Activated T-cell treated with anti-CD3 and anti-CD28 coated beads, Interleukin-2, amount 50 U/mL, for 72 hours (primary cell): Measurements from ENCODE around the gene HSPA4L. TPM values are rescaled to one million over a fixed set of nuclear protein-coding genes. Genes with fewer than 3 reads are reported as not detected.
A peak's percentile ranks its signal among the peaks of the same experiment; 100 is the strongest.

Experiments
- ATAC-seq, 2 donors: fragments of 150-1000 bp; cut with Tn5 transposase; replicated peaks in 1 of 2; 2 replicates each; pipeline ENCODE4 v1.10.0; 2021; ENCODE audit warnings: moderate library complexity in 2 of 2, mild to moderate bottlenecking in 1 of 2
- DNase-seq, 2 donors: peaks; one replicate each; pipeline ENCODE4 v3.0.0; 2021 to 2022; ENCODE audit warnings: mixed read lengths in 1 of 2
- H3K27ac Mint-ChIP-seq: one replicate; pipeline ENCODE4 v1.8.0; 2022; ENCODE audit warnings: mild to moderate bottlenecking, moderate library complexity, mixed read lengths
- H3K27me3 Mint-ChIP-seq: one replicate; pipeline ENCODE4 v1.8.0; 2022; ENCODE audit warnings: low read depth, mixed read lengths
- H3K36me3 Mint-ChIP-seq, 2 donors: one replicate each; pipeline ENCODE4 v1.8.0; 2022; ENCODE audit warnings: mixed read lengths in 2 of 2, mild to moderate bottlenecking in 1 of 2; ENCODE audit not compliant: insufficient read depth in 2 of 2
- H3K4me1 Mint-ChIP-seq: one replicate; pipeline ENCODE4 v1.8.0; 2022; ENCODE audit warnings: low read depth, mixed read lengths
- H3K4me3 Mint-ChIP-seq, 2 donors: one replicate each; pipeline ENCODE4 v1.8.0; 2022; ENCODE audit warnings: mild to moderate bottlenecking in 2 of 2, mixed read lengths in 2 of 2, moderate library complexity in 2 of 2
- H3K9me3 Mint-ChIP-seq, 2 donors: one replicate each; pipeline ENCODE4 v1.8.0; 2022; ENCODE audit warnings: mixed read lengths in 2 of 2
- total RNA-seq, 2 donors: library from RNA; stranded (reverse); gene quantifications; one replicate each; pipeline ENCODE4 v1.2.3, GENCODE V29; 2022

The HSPA4L gene
- total RNA-seq, 2 donors from 2014 or later, result 2.2 to 2.5 TPM

DNA sequence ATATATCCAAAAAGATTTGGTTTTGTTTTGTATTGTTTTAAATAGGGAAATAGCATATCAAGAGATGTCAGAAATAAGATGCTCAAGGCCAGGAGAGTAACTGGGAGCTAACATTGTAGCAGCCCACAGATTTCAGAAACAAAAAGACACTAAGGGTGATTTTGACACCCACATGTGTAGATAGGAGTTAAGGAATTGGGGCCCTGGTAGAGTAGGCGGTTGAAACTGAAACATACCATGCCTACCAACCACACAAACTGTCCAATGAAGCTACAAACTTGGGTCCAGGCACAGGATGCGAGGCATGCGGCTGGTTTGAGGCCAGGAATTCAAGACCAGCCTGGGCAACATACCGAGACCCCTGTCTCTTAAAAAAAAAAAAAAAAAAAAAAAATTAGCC lies 6.3 kb upstream of the HSPA4L start:
- no peaks in the 10 kb centered on the region for H3K36me3 Mint-ChIP-seq
- H3K4me1 Mint-ChIP-seq, result peaks cover 1% of the 10 kb centered on the region
- peaks cover 66% of the 10 kb centered on the region for H3K27me3 Mint-ChIP-seq
- DNase-seq, result no peak
- no peak for ATAC-seq
- H3K4me3 Mint-ChIP-seq, result no peak overlapping the region
- H3K9me3 Mint-ChIP-seq, result no peaks in the 10 kb centered on the region
- H3K27ac Mint-ChIP-seq, result no peak overlapping the region

DNA sequence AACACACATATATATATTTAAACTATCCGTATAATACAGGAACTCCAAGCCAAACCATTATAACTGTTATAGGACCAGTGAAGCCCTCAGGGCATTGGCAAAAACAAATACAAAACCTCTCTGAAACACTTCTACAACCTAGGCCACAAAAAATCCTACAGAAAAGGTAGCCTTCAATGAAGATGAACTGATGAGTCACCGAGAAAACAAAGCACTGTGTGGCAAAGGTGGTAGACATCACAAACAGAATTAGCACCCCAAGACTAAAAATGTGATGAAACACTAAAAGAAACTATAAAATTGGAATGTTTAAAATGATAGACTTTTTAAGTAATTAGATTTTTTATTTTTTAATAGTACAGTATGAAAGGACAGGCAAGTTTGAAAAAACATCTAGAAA lies 5.5 kb upstream of the HSPA4L start:
- DNase-seq (no peak), ATAC-seq (no peak)
- no peak overlapping the region for H3K27ac Mint-ChIP-seq
- H3K27me3 Mint-ChIP-seq, result peaks cover 67% of the 10 kb centered on the region
- no peak overlapping the region for H3K4me3 Mint-ChIP-seq
- H3K9me3 Mint-ChIP-seq, result no peaks in the 10 kb centered on the region
- peaks cover 2 to 3% of the 10 kb centered on the region in 2 donors for H3K36me3 Mint-ChIP-seq
- peaks cover 7% of the 10 kb centered on the region for H3K4me1 Mint-ChIP-seq

DNA sequence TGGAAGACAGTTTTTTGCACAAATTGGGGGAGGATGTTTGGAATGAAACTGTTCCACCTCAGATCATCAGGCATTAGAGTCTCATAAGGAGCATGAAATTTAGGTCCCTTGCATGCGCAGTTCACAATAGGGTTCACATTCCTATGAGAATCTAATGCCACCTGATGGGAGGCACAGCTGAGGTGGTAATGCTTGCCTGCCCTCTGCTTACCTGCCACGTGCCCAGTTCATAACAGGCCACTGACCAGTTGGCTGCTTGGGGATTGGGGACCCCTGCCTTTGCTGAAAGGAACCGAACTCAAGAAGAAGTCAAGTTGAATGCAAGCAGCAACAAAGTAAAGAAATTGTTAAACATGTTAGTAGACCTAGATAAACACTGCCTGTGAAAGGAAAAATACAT lies 4.6 kb upstream of the HSPA4L start:
- no peak overlapping the region for H3K27ac Mint-ChIP-seq
- H3K4me3 Mint-ChIP-seq, result no peak overlapping the region
- no peaks in the 10 kb centered on the region for H3K9me3 Mint-ChIP-seq
- DNase-seq (no peak), ATAC-seq (no peak)
- peaks cover 9% of the 10 kb centered on the region for H3K4me1 Mint-ChIP-seq
- H3K36me3 Mint-ChIP-seq, result peaks cover 2 to 3% of the 10 kb centered on the region in 2 donors
- H3K27me3 Mint-ChIP-seq, result peaks cover 65% of the 10 kb centered on the region

DNA sequence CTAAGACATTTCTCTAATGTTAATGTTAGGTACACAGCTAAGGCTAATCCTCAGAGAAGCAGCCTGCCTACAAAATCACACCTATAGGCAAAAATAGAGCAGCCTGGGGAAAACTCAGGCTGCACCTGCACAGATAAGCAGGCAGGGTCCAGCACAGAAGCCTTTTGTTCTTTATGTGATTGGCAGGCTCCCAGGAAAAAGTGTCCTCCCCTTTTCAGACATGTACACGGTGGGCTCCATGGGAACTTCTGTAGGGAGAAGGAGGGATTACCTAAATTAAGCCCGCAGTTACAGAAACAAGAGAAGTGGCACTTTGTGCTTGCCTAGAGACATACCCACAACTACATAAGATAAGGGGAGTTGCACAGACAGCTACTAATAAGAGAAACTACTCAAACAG lies 4.0 kb upstream of the HSPA4L start:
- peaks cover 67% of the 10 kb centered on the region for H3K27me3 Mint-ChIP-seq
- H3K4me1 Mint-ChIP-seq, result peaks cover 15% of the 10 kb centered on the region
- peaks cover 2 to 3% of the 10 kb centered on the region in 2 donors for H3K36me3 Mint-ChIP-seq
- H3K4me3 Mint-ChIP-seq, result no peak overlapping the region
- no peak for ATAC-seq
- H3K9me3 Mint-ChIP-seq, result no peaks in the 10 kb centered on the region
- DNase-seq, result no peak
- H3K27ac Mint-ChIP-seq, result no peak overlapping the region

DNA sequence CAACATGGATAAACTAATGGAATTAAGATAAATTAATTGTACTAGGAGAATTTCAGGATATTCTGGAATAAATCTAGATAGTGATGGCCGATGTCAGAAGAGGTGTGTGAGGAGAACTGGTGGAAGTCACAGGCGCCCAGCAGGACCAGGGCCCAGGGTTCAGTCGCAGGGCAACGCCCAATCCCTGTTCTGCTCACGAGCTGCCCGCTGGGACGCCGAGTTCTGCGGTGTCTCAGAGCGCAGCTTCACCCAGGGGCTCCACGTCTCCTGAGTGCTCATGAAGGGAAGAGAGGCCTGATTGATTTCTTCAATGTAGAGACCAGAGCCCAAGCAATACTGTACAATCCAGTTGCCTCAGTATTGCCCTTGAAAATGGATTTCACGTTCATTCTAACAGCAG lies 1.5 kb upstream of the HSPA4L start:
- Mint-ChIP-seq H3K27me3 (peaks cover 69% of the 10 kb centered on the region), H3K9me3 (no peaks in the 10 kb centered on the region), H3K4me1 (peaks cover 21% of the 10 kb centered on the region), H3K27ac (no peak overlapping the region), H3K4me3 (peak overlapping the region; percentile 25 to 78), H3K36me3 (peaks cover 2 to 3% of the 10 kb centered on the region in 2 donors)
- no peak for DNase-seq
- ATAC-seq, result no peak

DNA sequence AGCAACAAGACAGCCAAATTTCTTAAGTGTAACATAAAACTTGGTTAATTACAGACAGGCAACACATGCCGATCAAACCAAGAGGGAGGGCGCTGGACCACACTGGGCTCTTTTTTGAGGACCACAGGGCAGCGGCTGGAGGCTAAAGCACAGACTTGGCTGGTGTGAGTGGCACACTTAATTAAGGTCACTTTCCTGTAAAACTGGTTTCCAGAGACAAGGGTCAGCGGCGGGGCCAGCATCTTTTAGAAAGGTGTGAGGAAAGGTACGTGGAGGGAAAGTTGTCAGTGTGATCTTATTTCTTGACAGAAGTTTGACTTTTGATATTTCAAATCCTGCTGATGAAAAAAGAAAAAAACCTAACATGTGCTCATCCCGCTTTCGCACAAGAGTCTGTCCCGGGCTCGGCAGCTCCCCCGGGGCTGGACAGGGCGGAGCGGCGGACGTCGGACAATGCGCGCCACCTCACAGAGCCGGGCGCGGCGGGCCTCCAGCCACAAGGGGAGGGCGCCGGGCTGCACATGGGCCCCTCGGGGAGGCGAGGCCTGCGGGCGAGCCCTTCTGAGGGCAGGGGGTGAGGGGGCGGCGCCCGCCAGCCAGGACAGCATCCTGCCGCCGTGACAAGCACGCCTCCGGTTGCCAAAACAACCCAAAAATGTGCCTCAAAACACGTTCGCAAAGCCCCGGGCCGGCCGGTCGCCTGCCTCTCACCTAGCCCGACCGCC lies 660 bp upstream of the HSPA4L start:
- peak overlapping the region; percentile 90 to 95 for H3K4me3 Mint-ChIP-seq
- H3K4me1 Mint-ChIP-seq, result peaks cover 21% of the 10 kb centered on the region
- peak; percentile 50 to 59 for ATAC-seq
- peak in 1 of 2 donors; percentile 51 for DNase-seq
- peaks cover 65% of the 10 kb centered on the region for H3K27me3 Mint-ChIP-seq
- no peaks in the 10 kb centered on the region for H3K9me3 Mint-ChIP-seq
- peaks cover 2 to 3% of the 10 kb centered on the region in 2 donors for H3K36me3 Mint-ChIP-seq
- H3K27ac Mint-ChIP-seq, result no peak overlapping the region

DNA sequence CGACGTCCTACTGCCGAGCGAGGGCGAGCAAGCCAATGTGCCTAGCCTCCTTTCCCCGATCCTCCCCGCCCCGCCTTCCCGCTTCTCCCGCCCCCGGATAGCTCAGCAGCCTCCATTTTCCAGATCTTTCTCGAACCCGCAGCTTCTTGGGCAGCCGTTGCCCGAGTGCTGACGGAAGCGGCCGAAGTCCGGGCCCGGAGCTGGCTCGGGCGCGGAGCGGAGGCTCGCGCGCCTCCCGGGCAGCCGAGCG lies 172 bp upstream of the HSPA4L start:
- no peak for DNase-seq
- peaks cover 2 to 3% of the 10 kb centered on the region in 2 donors for H3K36me3 Mint-ChIP-seq
- no peak overlapping the region for H3K27ac Mint-ChIP-seq

DNA sequence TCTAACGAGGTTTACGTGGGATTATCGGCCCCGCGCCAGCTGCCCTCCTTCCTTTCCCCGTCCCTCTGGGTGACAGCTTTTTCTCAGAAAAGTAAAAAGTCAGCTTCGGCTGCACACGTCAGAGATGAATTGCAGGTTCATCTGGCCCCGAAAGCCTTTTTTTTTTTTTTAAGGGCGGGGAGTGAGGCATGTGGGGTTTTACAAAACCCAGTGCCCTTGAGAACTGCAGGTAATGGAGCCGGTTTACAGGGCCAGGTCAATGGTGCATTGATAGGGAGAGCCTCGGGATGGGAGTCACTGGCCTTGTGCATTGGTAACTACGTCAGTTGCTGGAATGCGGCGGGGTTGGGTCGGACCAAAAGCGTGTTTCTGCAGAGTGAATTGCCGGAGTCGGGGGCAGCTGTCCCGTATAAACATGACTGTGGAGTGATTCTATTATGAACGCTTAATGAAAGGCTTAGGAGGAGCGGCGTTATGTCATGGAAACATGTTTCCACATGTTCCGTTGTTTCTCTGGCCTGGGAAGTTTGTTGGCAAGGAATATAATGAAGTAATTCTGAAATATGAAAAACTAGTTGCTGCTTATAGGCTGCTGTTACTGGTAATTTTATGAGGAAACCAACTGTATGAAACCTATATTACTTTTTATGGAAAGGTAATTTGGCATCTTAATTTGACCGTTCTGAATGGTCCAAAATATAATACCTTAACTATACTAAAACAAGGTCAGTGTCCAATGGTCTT lies 1.1 kb downstream of the HSPA4L start:
- H3K36me3 Mint-ChIP-seq, result peaks cover 2 to 3% of the 10 kb centered on the region in 2 donors
- H3K4me3 Mint-ChIP-seq, result peak overlapping the region; percentile 90 to 95
- ATAC-seq (peak; percentile 51 to 56), DNase-seq (peak in 1 of 2 donors; percentile 61)
- peak overlapping the region; percentile 70 for H3K27ac Mint-ChIP-seq
- H3K9me3 Mint-ChIP-seq, result no peaks in the 10 kb centered on the region
- peaks cover 57% of the 10 kb centered on the region for H3K27me3 Mint-ChIP-seq
- peaks cover 21% of the 10 kb centered on the region for H3K4me1 Mint-ChIP-seq

More for the DNA sequence above, 172 bp upstream of the HSPA4L start:
- H3K4me3 Mint-ChIP-seq, result peak overlapping the region; percentile 90 to 95
- no peaks in the 10 kb centered on the region for H3K9me3 Mint-ChIP-seq
- peak; percentile 81 to 84 for ATAC-seq
- H3K27me3 Mint-ChIP-seq, result peaks cover 65% of the 10 kb centered on the region
- peaks cover 21% of the 10 kb centered on the region for H3K4me1 Mint-ChIP-seq

DNA sequence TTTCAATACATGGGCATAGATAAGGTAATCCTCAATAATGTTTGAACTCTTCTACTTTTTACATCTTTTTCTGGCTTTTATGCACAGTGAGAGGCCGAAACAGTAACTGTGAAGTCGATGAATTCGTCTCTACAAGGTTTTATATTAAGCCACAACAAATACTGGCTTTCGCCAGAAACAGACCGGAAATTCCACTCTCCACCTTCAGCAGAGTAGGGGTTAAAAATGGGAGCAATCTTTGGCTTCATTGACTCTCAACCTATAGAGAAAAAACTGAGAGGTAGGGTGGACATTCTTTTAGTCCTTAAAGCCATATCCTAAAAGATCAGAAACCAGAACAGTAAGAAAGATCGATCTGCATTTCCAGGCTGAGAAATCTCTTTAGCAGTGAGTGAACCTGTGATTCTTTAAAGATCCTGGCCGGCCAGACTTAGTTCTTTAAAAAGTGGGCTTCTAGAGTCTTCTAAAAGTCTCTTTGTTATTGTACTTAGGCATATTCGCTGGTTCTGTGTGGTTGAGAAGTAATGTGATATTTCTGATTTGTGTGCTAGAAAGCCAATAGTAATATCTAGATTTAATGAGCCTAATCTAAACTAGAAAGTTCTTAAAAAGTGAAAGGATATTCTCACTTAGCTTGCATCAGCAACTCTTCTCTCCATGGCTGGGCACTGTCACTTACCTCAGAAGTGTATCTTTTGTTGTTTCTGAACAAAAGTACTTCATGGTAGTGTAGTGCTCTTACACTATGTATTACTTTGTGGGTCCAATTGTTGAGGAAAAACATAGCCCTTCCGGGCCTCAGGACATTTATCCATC lies 2.0 kb downstream of the HSPA4L start:
- Mint-ChIP-seq H3K36me3 (peaks cover 2 to 3% of the 10 kb centered on the region in 2 donors), H3K27ac (no peak overlapping the region)
- no peak for ATAC-seq

DNA sequence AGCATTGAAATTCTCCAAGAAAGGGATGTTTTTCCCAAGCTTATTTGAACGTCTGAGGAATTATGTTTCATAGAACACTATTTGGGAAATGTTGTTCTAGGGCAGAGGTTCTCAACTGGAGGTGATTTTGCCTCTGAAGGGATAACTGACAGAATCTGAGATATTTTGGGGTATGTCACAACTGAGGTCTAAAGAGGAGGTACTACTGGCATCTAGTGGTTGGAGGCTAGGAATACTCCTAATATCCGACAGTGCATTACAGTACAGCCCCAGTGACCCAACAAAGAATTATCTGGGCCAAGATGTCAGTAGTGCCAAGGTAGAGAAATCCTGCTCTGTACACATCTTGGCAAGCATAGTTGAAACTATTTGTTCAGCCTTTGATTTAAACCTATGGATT lies 6.4 kb downstream of the HSPA4L start:
- no peak overlapping the region for H3K27ac Mint-ChIP-seq

More for the DNA sequence above, 2.0 kb downstream of the HSPA4L start:
- no peaks in the 10 kb centered on the region for H3K9me3 Mint-ChIP-seq
- peaks cover 60% of the 10 kb centered on the region for H3K27me3 Mint-ChIP-seq
- peak overlapping the region in 1 of 2 donors; percentile 90 for H3K4me3 Mint-ChIP-seq
- peaks cover 21% of the 10 kb centered on the region for H3K4me1 Mint-ChIP-seq
- DNase-seq, result no peak

DNA sequence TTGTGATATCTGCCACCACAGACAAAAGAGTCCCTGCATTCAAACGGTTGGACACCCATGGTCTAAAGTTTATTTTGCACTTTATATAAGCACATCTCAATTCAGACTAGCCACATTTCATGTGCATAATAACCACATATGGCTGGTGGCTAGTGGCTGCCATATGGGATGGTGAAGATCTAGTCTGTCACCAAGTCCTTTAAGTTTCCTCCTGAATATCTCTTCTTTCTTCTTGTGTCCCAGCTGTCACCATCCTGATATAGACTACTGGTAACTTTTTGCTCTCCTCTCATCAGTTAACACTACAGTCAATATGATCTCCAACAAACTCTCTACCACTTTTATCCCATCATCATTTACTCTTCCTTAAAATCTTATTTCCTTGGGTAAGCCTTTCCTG lies 9.3 kb downstream of the HSPA4L start:
- Mint-ChIP-seq H3K27ac (no peak overlapping the region), H3K36me3 (no peaks in the 10 kb centered on the region), H3K27me3 (peaks cover 43% of the 10 kb centered on the region), H3K9me3 (no peaks in the 10 kb centered on the region), H3K4me1 (no peaks in the 10 kb centered on the region), H3K4me3 (no peak overlapping the region)
- DNase-seq (no peak), ATAC-seq (no peak)

More for the DNA sequence above, 6.4 kb downstream of the HSPA4L start:
- Mint-ChIP-seq H3K9me3 (no peaks in the 10 kb centered on the region), H3K4me3 (no peak overlapping the region), H3K36me3 (no peaks in the 10 kb centered on the region), H3K4me1 (peaks cover 1% of the 10 kb centered on the region), H3K27me3 (peaks cover 45% of the 10 kb centered on the region)
- ATAC-seq, result peak in 1 of 2 donors; percentile 32
- no peak for DNase-seq

DNA sequence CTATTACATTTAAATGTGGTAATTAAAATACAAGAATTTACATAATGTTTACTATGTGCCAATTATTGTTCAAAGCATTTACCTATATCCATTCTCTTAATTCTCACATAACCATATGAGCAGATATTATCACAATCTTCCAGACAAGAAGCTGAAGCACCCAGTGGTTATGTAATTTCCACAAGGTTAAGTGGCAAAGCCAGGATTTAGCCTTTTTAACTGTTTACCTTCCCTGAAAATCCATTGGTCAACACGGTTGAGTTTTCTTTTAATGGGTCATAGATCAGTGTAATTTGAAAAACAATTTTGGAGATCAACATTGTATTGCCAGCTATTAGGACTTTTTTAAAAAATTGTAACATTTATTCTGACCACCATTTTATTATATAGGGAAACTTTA lies 11.4 kb downstream of the HSPA4L start:
- DNase-seq (no peak), ATAC-seq (no peak)
- H3K27me3 Mint-ChIP-seq, result peaks cover 51% of the 10 kb centered on the region
- no peaks in the 10 kb centered on the region for H3K9me3 Mint-ChIP-seq
- no peaks in the 10 kb centered on the region for H3K36me3 Mint-ChIP-seq
- no peak overlapping the region for H3K4me3 Mint-ChIP-seq
- H3K27ac Mint-ChIP-seq, result no peak overlapping the region
- no peaks in the 10 kb centered on the region for H3K4me1 Mint-ChIP-seq

DNA sequence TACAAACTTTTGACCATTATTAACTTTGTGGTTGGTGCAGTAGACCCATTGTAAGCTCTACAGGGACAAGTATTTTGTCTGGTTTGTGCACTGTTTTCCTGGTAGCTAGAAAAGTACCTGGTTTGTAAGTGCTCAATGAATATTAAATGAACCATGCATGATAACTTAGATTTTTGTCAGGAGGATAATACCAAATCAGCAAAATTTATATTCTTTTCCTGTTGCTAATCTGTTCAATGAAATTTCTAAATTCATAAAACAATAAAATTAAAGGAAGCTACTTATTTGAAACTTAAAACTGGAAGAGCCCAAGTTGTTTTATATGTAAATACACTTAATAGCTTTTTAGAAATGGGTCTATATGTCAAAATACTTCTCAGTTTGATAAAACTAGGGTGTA lies 17.6 kb downstream of the HSPA4L start:
- DNase-seq (no peak), ATAC-seq (no peak)
- H3K4me3 Mint-ChIP-seq, result no peak overlapping the region
- no peaks in the 10 kb centered on the region for H3K9me3 Mint-ChIP-seq
- no peaks in the 10 kb centered on the region for H3K36me3 Mint-ChIP-seq
- no peak overlapping the region for H3K27ac Mint-ChIP-seq
- H3K4me1 Mint-ChIP-seq, result no peaks in the 10 kb centered on the region
- peaks cover 39% of the 10 kb centered on the region for H3K27me3 Mint-ChIP-seq
